HL-60/S4 (cell line): ENCODE results near the gene SLC6A17.

Source experiments
- in situ Hi-C: fragments of 300-500 bp; cut with MboI; formaldehyde crosslinking; loops from 2 replicates; pipeline ENCODE4 v1.14.3; 2022; ENCODE audit warnings: low sequenced_read_pairs

SLC6A17 gene

DNA sequence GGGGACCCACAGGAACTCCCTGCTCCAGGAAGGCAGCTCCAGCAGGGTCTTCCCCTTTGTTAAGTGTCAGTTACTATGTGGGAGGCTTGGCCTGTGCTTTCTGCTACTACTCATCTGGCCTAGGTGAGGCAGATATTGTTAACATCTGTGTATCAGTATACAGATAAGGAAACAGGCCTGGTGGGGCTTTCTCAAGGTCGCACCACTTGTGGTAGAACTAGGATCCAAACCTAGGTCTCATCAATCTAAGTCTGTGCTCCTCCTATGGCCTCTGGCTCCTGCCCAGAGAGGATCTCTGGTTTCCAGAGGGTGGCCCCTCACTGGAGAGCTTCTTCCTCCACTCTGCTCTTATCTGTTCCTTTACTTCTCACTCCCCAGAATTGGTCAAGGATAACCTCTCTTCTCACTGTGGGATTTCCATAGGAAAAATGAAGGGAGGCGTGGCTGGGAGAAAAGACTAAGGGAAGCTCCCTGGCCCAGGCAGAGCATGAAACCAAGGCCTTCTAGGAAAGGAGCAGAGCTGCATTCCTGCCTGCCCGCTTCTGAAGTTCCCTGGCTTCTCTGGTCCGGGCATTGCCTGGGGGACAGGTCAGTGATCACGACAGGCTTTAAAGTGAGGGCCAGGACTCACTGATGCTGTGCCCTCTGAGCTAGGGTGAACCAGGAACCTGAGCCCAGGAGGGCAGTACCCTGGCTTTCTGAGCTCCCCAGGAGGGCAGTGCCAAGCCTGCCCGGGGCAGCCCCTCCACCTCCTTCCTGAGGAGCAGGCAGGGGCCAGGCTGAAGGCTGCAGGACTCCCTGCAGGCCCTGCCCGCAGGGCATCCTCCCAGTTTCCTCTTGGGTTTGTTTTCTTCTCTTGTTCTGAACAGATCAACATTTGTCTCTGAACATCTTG is 65.6 kb downstream of the SLC6A17 start:
- in situ Hi-C loops = no loop called here

DNA sequence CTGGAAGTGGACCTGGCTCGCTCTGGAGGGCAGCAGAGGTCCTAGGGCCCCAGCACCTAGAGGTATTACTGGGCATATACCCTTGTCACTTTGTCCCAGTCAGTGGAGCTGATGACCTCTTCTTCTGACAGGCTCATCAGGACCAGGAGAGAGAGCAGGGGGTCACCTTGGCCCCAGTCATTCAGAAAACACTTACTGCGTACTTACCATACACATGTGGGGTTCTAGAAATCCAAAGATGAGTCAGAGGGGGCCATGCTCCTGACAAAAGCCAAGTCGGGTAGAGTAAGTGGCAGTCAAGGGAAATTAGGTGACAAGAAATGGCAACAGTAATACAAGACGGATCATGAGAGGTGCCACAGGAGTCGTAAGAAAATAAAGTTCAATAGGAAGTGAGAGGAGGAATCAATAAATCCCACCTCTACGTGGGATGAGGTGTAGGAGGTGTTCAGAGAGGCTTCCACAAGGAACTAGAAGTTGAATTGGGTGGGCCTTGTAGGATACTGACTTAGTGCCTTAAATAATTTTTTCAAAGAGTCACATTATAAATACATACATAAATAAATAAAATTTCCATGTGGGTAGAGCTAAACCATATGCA is 66.7 kb downstream of the SLC6A17 start:
- in situ Hi-C loops = no loop called here

DNA sequence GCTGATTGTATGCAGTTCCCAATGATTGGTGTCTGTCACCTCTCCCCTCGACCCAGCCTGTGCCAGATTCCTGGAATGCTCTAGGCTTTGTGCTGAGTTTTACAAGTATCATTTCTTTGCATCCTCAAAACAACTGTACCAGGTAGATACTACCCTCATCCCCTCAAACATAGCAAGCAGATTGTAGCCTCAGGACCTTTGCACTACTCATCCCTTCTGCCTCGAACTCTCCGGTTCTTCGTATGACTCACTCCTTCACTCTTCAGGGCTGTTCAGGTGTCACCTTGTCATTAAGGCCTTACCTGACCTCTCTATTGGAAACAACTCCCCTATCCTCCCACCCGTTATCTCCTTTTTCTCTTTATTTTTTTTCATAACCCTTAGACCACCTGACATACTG is 67.8 kb downstream of the SLC6A17 start:
- in situ Hi-C loops = no loop called here

DNA sequence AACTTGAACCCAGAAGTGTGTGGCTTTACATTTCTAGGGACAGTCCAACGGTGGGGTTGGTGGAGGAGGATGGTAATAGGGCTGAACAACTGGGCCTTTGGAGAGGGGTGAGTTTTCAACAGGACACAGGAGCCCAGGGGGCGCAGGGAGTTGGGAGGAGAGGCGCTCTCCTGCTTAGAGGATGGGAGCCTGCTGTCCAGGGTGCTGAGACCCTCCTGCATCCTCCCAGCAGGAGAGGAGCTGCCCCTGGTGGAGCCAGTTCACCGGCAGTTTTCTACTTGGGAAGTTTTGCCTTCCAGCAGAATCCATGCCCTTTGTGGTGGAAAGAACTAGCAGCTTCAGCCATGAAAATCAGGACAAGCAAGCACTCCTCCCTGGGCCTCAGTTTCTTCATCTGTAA is 68.4 kb downstream of the SLC6A17 start:
- in situ Hi-C loops = no loop called here

DNA sequence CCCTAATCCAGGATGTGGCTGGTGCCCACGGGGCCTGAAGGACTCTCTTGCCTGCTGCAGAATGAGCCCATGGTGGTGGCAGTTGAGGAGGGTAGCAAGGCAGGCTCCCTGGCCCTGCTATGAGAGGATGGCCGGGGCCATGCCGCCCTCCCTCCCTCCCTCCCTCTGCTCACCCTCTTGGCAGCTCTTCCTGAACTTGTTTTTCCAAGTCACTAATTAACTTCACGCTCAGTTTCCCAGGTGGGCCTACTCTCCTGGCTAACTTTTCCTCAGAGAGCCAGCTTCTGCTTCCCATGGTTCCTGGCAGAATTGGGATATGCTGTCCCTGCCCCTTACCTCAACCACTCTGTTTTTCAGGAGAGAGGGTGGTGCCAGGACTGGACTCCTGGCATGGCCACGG is 70.0 kb downstream of the SLC6A17 start:
- in situ Hi-C loops = no loop called here

DNA sequence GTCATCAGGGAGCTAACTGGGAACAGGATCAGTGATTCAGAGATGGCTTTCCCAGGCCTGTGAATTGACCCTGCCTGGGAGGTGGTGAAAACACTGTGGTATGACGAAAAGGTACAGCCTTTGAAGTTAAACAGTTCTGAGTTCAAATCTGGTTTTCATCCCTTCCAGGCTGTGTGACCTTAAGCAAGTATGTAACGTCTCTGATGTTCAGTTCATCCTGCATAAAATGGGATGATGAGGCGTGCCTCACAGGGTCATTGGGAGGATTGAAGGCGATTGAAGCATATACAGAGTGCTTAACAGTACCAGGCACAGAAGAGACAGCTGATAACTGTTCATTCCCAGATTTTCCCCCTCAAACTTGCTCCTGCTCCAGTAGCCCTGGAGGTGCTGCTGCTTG is 70.8 kb downstream of the SLC6A17 start:
- in situ Hi-C loops = no loop called here

DNA sequence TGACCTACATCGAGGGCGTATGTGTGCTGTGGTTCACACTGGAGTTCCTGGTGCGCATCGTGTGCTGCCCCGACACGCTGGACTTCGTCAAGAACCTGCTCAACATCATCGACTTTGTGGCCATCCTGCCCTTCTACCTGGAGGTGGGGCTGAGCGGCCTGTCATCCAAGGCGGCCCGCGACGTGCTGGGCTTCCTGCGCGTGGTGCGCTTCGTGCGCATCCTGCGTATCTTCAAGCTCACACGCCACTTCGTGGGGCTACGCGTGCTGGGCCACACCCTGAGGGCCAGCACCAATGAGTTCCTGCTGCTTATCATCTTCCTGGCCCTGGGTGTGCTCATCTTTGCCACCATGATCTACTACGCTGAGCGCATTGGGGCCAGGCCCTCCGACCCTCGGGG is 72.8 kb downstream of the SLC6A17 start:
- in situ Hi-C loops = no loop called here

DNA sequence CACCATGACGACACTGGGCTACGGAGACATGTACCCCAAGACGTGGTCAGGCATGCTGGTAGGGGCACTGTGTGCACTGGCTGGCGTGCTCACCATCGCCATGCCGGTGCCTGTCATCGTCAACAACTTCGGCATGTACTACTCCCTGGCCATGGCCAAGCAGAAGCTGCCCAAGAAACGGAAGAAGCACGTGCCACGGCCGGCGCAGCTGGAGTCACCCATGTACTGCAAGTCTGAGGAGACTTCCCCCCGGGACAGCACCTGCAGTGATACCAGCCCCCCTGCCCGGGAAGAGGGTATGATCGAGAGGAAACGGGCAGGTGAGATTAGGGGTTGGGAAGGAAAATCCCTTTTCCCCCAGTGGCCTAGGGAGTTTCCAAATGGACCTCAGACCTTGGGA is 73.3 kb downstream of the SLC6A17 start:
- in situ Hi-C loops = no loop called here

DNA sequence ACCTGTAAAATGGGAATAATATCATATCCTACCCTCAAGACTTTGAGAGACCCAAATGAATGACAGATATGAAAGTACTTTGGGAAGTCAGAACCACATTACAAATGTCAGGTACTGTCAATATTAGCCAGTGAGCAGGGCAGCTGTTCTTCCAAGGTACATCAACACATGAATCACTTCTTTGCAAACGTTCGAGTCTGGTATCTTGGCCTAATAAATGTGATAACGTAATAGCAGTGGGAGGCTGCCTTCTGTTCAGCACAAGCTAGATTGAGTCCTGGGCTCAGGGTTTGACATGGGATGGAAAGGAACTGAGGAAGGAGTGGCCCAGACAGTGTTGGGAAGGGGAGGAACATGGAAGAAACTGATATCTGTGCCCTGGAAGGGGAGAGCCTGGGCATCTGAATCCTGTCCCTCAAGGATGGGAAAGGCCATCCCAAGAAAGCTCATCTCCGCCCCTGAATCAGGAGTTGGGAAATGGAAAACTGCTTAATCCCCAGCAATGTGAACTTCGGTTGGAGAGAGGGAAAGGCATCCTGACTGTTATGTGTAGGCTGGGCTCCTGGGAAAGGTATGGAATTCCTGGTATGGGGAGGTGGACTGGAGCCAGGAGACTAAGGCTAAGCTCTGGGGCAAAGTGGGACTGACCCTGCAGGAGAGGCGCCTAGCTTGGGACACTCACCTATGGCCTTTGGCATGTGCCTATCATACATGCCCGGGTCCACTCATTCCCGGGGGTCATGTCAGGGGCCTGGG is 74.1 kb downstream of the SLC6A17 start:
- in situ Hi-C loops = no loop called here

DNA sequence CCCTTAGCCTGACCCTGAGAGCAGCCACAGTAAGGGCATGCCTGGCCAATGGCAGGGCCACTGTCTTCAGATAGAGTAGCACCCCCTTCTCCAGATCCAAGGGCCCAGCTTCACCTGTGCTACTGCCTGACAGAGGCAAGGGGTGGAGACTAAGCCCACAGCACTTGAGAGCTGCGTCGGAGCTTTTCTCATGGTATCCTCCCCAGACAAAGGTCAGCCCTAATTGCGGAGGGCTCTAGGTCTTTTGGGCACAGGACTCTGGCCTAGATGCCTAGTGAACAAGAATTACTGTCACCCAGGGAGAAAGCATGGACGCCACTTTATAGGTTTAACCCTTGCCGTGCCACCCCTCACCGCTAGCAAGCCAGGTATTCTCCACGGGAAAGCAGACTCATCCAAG is 74.9 kb downstream of the SLC6A17 start:
- in situ Hi-C loops = no loop called here

DNA sequence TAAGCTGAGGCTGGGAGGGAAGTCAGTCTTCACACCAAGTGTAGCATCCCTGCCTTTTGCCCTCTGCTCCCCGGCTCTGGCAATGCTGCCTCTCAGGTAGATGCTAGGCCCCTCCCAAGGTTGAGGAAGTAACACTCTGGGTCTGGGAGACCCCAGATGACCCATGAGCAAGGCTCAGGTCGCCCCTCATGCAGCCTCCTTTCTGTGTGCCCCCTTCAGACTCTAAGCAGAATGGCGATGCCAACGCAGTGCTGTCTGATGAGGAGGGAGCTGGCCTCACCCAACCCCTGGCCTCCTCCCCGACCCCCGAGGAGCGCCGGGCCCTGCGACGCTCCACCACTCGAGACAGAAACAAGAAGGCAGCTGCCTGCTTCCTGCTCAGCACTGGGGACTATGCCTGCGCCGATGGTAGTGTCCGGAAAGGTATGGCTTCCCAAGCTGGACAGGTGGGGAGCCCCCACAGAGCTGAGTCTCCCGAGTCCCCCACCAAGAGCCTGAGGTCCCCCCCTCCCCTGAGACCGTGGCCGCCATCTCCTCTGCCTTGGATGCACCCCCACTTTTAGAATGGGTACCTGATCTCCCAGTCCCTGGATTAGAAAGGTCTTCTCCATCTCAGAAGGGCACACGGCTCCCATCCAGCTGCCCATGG is 75.6 kb downstream of the SLC6A17 start:
- in situ Hi-C loops = no loop called here

DNA sequence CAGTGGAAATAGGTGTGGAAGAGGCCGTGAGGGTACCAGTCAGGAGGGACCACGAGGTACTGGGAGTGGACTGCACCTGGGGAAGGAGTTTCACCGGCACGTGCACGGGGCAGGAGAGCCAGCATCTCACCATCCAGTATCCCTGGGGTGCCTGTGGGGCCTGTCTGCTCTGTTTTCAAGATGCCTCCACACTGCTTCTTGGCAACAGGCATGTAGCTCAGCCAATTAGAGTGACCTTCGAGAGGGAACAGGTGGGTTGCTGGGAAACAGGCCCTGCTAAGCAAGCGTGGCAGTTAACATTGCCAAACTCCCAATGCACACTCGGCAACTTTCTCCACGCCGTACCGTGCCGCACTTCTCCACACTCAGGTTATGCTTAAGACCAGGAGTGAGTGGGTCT is 77.5 kb downstream of the SLC6A17 start:
- in situ Hi-C loops = no loop called here

DNA sequence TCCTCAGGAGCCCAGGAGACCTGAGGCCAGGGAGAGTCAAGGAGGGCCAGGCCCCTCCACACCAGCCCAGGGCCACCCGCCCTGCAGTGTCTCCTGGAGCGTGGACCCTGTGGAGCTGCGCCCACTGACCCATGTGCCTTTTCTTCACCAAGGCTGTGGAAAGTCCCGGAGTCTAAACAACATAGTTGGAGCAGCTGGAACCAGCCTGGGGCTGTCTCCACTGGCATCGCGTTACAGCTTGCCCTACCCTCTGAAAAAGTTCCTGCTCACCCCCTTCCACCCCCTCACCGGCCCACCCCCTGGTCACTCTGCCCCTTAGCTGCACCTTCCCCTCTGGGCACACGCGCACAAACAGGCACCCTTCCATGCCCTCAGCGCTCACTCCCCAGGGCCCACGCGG is 78.1 kb downstream of the SLC6A17 start:
- in situ Hi-C loops = no loop called here

DNA sequence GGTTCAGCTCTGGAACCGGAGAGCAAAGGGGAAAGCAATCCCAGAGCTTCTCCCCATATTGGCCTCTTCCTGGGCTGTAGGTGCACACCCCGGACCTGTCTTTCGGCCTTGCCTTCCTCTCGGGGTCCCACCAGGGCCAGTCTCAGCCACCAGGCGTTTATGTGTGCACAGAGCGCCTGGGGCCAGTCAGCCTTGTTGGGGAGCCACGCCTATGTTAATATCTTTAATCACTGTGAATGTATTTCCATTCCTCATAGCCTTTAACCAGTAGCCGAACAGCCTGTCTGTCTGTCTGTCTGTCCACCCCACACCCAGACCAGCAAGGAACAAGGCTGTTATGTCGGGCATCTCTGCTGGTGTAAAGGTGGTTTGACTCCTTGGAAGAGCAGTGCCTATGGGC is 78.6 kb downstream of the SLC6A17 start:
- in situ Hi-C loops = no loop called here

DNA sequence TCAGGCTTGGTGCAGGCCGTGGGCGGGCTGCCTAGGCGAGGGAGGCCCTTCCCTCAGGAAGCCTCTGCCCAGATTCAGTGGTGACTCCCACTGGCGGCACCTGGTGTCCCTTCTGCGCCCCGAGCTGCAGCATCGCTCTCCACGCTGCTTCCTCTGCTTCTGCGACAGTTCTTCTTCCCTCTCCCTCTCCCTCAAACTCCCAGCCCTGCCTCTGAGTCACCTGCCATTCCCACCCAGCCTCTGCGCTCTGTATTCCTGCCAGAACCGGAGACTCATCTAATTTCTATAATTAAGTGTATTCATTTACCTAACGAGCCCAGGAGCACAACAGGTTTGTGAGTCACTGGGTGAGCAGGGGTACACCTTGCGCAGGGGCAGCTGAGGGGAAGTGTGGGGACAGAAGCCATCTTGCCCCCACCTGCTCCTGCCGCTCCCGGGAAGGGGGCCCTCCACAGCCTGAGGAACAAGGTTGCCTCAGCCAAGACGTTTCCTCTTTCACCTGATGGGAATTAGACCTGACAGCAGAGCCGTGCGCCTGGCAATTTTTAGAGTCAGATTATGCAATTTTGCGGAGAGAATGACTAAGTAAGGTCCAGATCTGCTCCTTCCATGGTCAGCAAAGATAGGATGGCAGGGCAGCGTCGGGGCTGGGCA is 79.2 kb downstream of the SLC6A17 start:
- in situ Hi-C loops = no loop called here

DNA sequence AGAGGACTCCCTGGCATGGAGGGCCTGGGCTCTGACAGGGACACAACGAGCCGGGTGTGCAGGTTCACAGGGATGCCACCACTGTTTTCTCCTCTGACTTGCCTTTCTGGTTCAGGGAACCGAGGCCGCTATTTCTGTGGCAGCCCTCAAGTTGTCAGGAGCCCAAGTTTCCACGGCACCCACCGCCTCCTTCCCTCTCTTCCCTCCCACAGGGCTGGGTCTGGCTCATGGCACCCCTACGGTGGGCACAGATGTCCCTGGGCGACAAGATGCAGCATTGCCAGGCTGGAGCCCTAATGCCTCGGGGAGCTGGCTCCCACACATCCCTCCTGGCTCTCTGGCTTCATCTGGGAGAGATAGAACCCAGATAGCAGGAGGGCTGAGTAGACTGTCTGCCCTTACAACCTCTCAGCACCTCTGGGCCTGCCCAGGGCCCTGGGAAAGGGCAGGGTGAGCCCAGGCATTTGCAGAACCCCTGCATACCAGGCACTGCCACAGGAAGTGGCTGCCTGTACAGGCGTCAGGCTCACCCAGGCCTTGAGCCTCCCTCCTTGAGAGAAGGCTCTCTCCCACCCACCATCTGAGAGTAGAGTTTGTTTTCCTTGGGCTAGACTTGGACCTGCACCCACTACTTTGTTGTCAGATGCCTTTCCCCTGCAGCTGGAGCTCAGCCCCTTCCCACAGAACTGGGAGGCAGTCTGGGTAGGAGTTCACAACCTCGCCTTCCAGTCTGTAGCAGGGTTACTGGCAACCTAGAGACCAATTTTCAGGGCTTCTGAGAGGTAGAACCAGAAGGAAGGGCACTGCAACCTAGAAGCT is 80.3 kb downstream of the SLC6A17 start:
- in situ Hi-C loops = no loop called here

DNA sequence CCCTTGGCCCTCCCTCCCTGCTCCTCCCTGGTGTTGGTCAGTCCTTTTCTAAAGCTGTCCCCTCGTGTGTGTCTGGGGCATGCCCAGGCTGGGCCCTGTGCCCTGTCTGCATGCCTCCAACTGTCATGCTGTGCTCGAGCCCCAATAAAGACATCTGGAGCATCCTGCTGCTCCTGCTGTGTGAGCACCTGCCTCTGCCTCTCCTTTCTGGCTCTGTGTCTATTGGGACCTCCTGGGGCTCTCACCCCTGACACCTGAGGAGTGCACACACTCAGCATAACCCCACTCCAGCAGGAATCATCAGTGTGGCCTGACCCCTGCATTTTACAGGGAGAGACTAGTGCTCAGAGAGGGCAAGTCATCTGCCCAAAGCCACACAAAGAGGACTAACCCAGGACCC is 83.6 kb downstream of the SLC6A17 start:
- in situ Hi-C loops = no loop called here

DNA sequence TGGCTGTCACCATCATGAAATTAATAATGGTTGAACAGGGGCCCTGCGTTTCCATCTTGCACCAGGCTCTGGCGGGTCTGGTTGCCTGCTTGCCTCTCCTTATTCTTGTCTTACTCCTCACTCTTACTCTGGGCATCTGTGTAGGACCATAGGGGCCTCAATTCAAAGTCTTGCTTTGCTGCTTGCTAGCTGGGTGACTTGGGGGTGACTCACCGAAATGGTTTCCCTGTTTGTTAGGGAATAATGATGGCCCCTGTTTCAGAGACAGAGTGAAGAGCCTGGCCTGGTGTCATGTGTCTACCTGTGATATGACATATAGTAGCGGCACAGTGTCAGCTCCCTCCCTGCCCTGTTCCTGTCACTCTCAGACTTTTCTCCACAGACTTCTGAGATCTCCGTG is 84.4 kb downstream of the SLC6A17 start:
- in situ Hi-C loops = no loop called here

DNA sequence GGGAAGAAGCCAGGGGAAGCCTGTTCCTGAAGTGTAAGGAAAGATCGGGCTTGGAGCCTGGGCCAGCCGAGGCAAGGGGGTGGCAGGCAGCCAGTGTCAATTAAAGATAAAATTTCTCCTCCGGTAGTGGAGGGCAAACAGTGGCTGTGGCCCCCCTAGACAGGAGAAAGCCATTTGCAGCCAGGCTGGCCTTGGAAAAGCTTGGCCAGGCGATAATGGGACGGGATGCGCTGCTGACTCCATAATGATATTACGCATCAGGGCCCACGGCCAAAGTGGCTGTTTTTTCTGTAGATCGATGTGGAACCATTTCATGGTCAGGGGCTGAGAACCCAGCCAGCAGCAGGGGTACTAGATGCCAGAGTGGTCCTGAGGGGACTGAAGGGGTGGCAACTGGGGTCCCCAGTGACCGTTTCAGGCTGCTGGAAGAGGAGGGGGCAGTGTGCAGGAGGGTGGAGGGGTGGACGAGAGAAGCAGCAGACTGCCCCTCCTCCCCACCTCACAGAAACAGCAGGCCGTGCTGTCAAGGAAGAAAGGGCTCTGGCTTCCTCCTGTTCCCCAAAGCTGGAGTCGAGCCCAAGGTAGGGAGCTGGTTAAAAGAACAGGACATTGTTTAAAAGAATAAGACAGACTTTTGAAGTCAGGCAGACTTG is 85.0 kb downstream of the SLC6A17 start:
- in situ Hi-C loops = no loop called here
